HL-60/S4 treated with retinoic acid at 250 ng/mL for 4 days and 3 days (cell line): ENCODE measurements around the gene SCN1B.
"Not testable (repeated sequence)": the region's sequence is repeated elsewhere in the genome, so short reads cannot be mapped to it uniquely, and the experiment has no call there.

Source experiments
- in situ Hi-C: fragments of 300-500 bp; cut with MboI; formaldehyde crosslinking; loops from 2 replicates; pipeline ENCODE4 v1.7.0; 2022; ENCODE audit warnings: low sequenced_read_pairs

Gene SCN1B

GRCh38 chr19:35030257-35031071, at the start of gene SCN1B:
Gene SCN1B, plus strand, starts transcription at chr19:35030470. Its CDS starts 351 bp downstream, at chr19:35030821.
- in situ Hi-C loops: no loop called here

GRCh38 chr19:34982275-34982674, 48.0 kb upstream of the SCN1B start:
- in situ Hi-C loops: no loop called here

GRCh38 chr19:34983786-34984185, 46.5 kb upstream of the SCN1B start:
- in situ Hi-C loops: no loop called here

GRCh38 chr19:34984287-34984686, 46.0 kb upstream of the SCN1B start:
- in situ Hi-C loops: no loop called here

GRCh38 chr19:34985249-34986022, 44.8 kb upstream of the SCN1B start:
- in situ Hi-C loops: no loop called here

GRCh38 chr19:34988119-34988518, 42.2 kb upstream of the SCN1B start:
- in situ Hi-C loops: no loop called here

- in situ Hi-C loops: no loop called here
These were observed 41.0 kb upstream of the SCN1B start for GRCh38 chr19:34989298-34989697.

GRCh38 chr19:34990578-34991192, 39.6 kb upstream of the SCN1B start:
- in situ Hi-C loops: no loop called here

- in situ Hi-C loops: no loop called here
These were observed 38.5 kb upstream of the SCN1B start for GRCh38 chr19:34991542-34992333.

GRCh38 chr19:34992582-34992981, 37.7 kb upstream of the SCN1B start:
- in situ Hi-C loops: not testable (repeated sequence)

- in situ Hi-C loops: no loop called here
These were observed 36.0 kb upstream of the SCN1B start for GRCh38 chr19:34994286-34994642.

GRCh38 chr19:34994643-34995541, 35.4 kb upstream of the SCN1B start:
- in situ Hi-C loops: no loop called here

- in situ Hi-C loops: no loop called here
These were observed 34.7 kb upstream of the SCN1B start for GRCh38 chr19:34995551-34995950.

- in situ Hi-C loops: no loop called here
These were observed 33.1 kb upstream of the SCN1B start for GRCh38 chr19:34997071-34997617.

GRCh38 chr19:34998224-34998623, 32.0 kb upstream of the SCN1B start:
- in situ Hi-C loops: not testable (repeated sequence)

GRCh38 chr19:34998777-34999497, 31.3 kb upstream of the SCN1B start:
- in situ Hi-C loops: no loop called here

- in situ Hi-C loops: no loop called here
These were observed 30.6 kb upstream of the SCN1B start, which contains the start of gene GRAMD1A for GRCh38 chr19:34999498-35000337. Gene GRAMD1A, plus strand, starts transcription at chr19:35000323. Its CDS starts 156 bp downstream, at chr19:35000479.

- in situ Hi-C loops: no loop called here
These were observed 30.0 kb upstream of the SCN1B start for GRCh38 chr19:35000338-35000646.
